C4-2B (cell line): Measurements from ENCODE around the gene PDLIM7.
"Not testable (repeated sequence)": the region's sequence is repeated elsewhere in the genome, so short reads cannot be mapped to it uniquely, and the experiment has no call there.

Experiments
- H3K27ac ChIP-seq: fragments of 450-650 bp; 2 replicates; pipeline ENCODE4 v1.5.1; 2017
- CTCF ChIP-seq: fragments of 450-650 bp; conservative IDR thresholded peaks from 2 replicates; pipeline ENCODE4 v1.5.1; 2017; ENCODE audit warnings: mild to moderate bottlenecking
- ZFX ChIP-seq: fragments of 450-650 bp; IDR thresholded peaks from 2 replicates; pipeline ENCODE4 v1.6.1; 2017

Gene PDLIM7

GRCh38 chr5:177487144-177487543 is 10.3 kb downstream of the PDLIM7 start:
- H3K27ac ChIP-seq, result no peak overlapping the region
- no peak for TF ChIP-seq ZFX
- TF ChIP-seq CTCF, result no peak

GRCh38 chr5:177486256-177486655 is 11.1 kb downstream of the PDLIM7 start:
- no peak overlapping the region for H3K27ac ChIP-seq
- TF ChIP-seq ZFX (no peak), CTCF (no peak)

- not testable (repeated sequence) for H3K27ac ChIP-seq
Observed at GRCh38 chr5:177485753-177486152, 11.7 kb downstream of the PDLIM7 start.

GRCh38 chr5:177484902-177485549 is 12.4 kb downstream of the PDLIM7 start:
- no peak overlapping the region for H3K27ac ChIP-seq
- TF ChIP-seq CTCF (no peak), ZFX (no peak)

GRCh38 chr5:177483994-177484901 is 13.2 kb downstream of the PDLIM7 start:
- no peak overlapping the region for H3K27ac ChIP-seq
- TF ChIP-seq CTCF, result no peak
- TF ChIP-seq ZFX, result no peak

GRCh38 chr5:177483042-177483441 is 14.4 kb downstream of the PDLIM7 start:
- H3K27ac ChIP-seq, result no peak overlapping the region
- TF ChIP-seq CTCF (no peak), ZFX (no peak)

- TF ChIP-seq ZFX (no peak), CTCF (no peak)
- H3K27ac ChIP-seq, result no peak overlapping the region
Observed at GRCh38 chr5:177482359-177482795, 15.0 kb downstream of the PDLIM7 start.
